ENCODE measurements around the gene FOXB1. TPM values are rescaled to one million over a fixed set of nuclear protein-coding genes. Genes with fewer than 3 reads are reported as not detected.

FOXB1 gene
- total and polyA plus RNA-seq, 4 donors, result 0.02 TPM; not detected in 3

DNA sequence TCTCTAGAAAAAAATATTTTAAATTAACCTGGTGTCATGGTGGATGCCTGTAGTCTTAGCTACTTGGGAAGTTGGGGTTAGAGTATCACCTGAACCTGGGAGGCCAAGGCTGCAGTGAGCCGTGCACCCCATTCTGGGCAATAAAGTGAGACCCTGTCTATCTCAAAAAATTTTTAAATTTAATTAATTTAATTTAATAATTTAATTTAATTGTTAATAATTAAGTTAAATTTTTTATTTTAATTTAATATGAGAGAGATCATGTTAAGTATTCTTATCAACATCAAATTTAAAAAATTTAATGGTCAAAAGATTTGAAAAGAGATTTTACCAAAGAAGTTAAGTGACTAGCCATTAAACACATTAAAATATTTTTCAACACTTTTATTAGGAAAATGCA lies 40.8 kb upstream of the FOXB1 start:
- 94 to 97% methylated on average over 1 of the region's 1 CpG for WGBS, 2 donors
- TF ChIP-seq CTCF (IDR thresholded peaks at IDR 0.05; ENCODE audit: control extremely low read depth, extremely low read depth), result no peak

GRCh38 chr15:59963925-59964324 lies 40.2 kb upstream of the FOXB1 start:
- Histone ChIP-seq H3K27ac (ENCODE audit: low read depth in 1 of 2, low read length in 1 of 2) (no peak overlapping the region), H3K4me3 (no peak overlapping the region), H3K27me3 (ENCODE audit: control insufficient read depth in 3 of 3, insufficient read depth in 3 of 3, low read length in 2 of 3) (no peaks in the 10 kb centered on the region), H3K4me1 (ENCODE audit: control insufficient read depth in 5 of 5, insufficient read depth in 5 of 5, low read length in 5 of 5) (no peaks in the 10 kb centered on the region), H3K9me3 (ENCODE audit: control insufficient read depth in 4 of 4, insufficient read depth in 3 of 4, low read length in 3 of 4) (peaks cover 0 to 23% (median 10%) of the 10 kb centered on the region in 4 donors), H3K9ac (ENCODE audit: insufficient read depth in 1 of 2, low read length in 2 of 2) (no peak overlapping the region), H3K36me3 (ENCODE audit: control insufficient read depth in 4 of 4, insufficient read depth in 4 of 4, low read length in 4 of 4) (no peaks in the 10 kb centered on the region)
- ATAC-seq (ENCODE audit: insufficient read depth, low FRiP score), result no peak
- no peak for DNase-seq
- no peak for TF ChIP-seq CTCF (IDR thresholded peaks at IDR 0.05; ENCODE audit: control extremely low read depth, extremely low read depth)

More for the DNA sequence above, 40.8 kb upstream of the FOXB1 start:
- no peak overlapping the region for H3K9ac ChIP-seq (ENCODE audit: insufficient read depth in 1 of 2, low read length in 2 of 2)
- H3K27me3 ChIP-seq (ENCODE audit: control insufficient read depth in 3 of 3, insufficient read depth in 3 of 3, low read length in 2 of 3), result no peaks in the 10 kb centered on the region
- no peaks in the 10 kb centered on the region for H3K36me3 ChIP-seq (ENCODE audit: control insufficient read depth in 4 of 4, insufficient read depth in 4 of 4, low read length in 4 of 4)
- H3K27ac ChIP-seq (ENCODE audit: low read depth in 1 of 2, low read length in 1 of 2), result no peak overlapping the region
- ATAC-seq (ENCODE audit: insufficient read depth, low FRiP score), result no peak
- H3K4me3 ChIP-seq, result no peak overlapping the region
- H3K9me3 ChIP-seq (ENCODE audit: control insufficient read depth in 4 of 4, insufficient read depth in 3 of 4, low read length in 3 of 4), result peaks cover 0 to 23% (median 10%) of the 10 kb centered on the region in 4 donors
- no peaks in the 10 kb centered on the region for H3K4me1 ChIP-seq (ENCODE audit: control insufficient read depth in 5 of 5, insufficient read depth in 5 of 5, low read length in 5 of 5)
- DNase-seq, result no peak

- no peak overlapping the region for H3K9ac ChIP-seq (ENCODE audit: insufficient read depth in 1 of 2, low read length in 2 of 2)
- WGBS, 2 donors, result 95 to 97% methylated on average over 6 of the region's 6 CpGs
- DNase-seq (no peak), ATAC-seq (ENCODE audit: insufficient read depth, low FRiP score) (no peak)
- no peaks in the 10 kb centered on the region for H3K27me3 ChIP-seq (ENCODE audit: control insufficient read depth in 3 of 3, insufficient read depth in 3 of 3, low read length in 2 of 3)
- H3K4me3 ChIP-seq, result no peak overlapping the region
- H3K27ac ChIP-seq (ENCODE audit: low read depth in 1 of 2, low read length in 1 of 2), result no peak overlapping the region
- H3K9me3 ChIP-seq (ENCODE audit: control insufficient read depth in 4 of 4, insufficient read depth in 3 of 4, low read length in 3 of 4), result peaks cover 0 to 10% (median 4%) of the 10 kb centered on the region in 4 donors
- no peaks in the 10 kb centered on the region for H3K4me1 ChIP-seq (ENCODE audit: control insufficient read depth in 5 of 5, insufficient read depth in 5 of 5, low read length in 5 of 5)
- no peak for TF ChIP-seq CTCF (IDR thresholded peaks at IDR 0.05; ENCODE audit: control extremely low read depth, extremely low read depth)
- no peaks in the 10 kb centered on the region for H3K36me3 ChIP-seq (ENCODE audit: control insufficient read depth in 4 of 4, insufficient read depth in 4 of 4, low read length in 4 of 4)
These were observed 38.4 kb upstream of the FOXB1 start for GRCh38 chr15:59965741-59966140.

DNA sequence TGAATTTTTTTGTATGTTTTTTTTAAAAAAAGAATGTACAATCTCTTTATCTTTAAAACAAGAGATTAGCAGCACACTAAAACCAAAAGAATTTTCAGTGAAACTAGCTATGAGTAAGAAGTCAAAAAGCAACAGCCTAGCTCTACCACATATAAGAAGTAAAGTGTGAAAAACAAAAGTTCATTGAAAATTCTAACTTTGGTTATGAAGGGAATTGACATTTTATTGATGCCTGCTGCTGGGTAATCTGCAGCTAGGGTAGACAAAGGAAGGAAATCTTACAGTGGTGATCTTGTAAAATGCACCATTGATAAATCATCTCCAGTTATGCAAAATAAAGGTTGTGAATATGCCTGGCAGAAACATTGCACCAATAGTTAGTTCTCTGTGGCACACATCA lies 37.8 kb upstream of the FOXB1 start:
- Histone ChIP-seq H3K27me3 (ENCODE audit: control insufficient read depth in 3 of 3, insufficient read depth in 3 of 3, low read length in 2 of 3) (no peaks in the 10 kb centered on the region), H3K9ac (ENCODE audit: insufficient read depth in 1 of 2, low read length in 2 of 2) (no peak overlapping the region), H3K9me3 (ENCODE audit: control insufficient read depth in 4 of 4, insufficient read depth in 3 of 4, low read length in 3 of 4) (peaks cover 0 to 8% (median 2%) of the 10 kb centered on the region in 4 donors), H3K4me3 (no peak overlapping the region), H3K36me3 (ENCODE audit: control insufficient read depth in 4 of 4, insufficient read depth in 4 of 4, low read length in 4 of 4) (no peaks in the 10 kb centered on the region), H3K4me1 (ENCODE audit: control insufficient read depth in 5 of 5, insufficient read depth in 5 of 5, low read length in 5 of 5) (no peaks in the 10 kb centered on the region), H3K27ac (ENCODE audit: low read depth in 1 of 2, low read length in 1 of 2) (no peak overlapping the region)
- TF ChIP-seq CTCF (IDR thresholded peaks at IDR 0.05; ENCODE audit: control extremely low read depth, extremely low read depth), result no peak
- ATAC-seq (ENCODE audit: insufficient read depth, low FRiP score) (no peak), DNase-seq (no peak)
